Measurements from ENCODE around the gene AUP1.

The AUP1 gene

DNA sequence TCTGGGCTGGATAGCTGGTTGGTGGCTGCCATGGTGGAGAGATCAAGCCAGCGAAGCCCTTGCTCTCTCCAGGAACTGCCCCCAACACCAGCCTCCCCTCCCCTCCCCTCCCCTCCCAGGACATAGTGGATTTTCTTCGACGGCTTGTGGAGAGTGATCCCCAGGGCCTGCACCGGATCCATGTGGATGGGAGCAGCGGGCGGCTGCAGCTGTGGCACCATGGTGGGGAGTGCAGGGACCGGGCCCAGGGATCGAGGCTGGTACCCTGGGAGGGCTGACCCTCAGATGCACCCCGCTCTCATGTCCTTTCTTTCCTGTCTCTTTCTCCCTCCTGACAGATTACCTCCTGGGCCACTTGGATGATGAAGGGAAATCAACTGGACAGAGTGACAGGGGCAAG, 39.6 kb downstream of the AUP1 start:
- TF ChIP-seq, protein P1, sequence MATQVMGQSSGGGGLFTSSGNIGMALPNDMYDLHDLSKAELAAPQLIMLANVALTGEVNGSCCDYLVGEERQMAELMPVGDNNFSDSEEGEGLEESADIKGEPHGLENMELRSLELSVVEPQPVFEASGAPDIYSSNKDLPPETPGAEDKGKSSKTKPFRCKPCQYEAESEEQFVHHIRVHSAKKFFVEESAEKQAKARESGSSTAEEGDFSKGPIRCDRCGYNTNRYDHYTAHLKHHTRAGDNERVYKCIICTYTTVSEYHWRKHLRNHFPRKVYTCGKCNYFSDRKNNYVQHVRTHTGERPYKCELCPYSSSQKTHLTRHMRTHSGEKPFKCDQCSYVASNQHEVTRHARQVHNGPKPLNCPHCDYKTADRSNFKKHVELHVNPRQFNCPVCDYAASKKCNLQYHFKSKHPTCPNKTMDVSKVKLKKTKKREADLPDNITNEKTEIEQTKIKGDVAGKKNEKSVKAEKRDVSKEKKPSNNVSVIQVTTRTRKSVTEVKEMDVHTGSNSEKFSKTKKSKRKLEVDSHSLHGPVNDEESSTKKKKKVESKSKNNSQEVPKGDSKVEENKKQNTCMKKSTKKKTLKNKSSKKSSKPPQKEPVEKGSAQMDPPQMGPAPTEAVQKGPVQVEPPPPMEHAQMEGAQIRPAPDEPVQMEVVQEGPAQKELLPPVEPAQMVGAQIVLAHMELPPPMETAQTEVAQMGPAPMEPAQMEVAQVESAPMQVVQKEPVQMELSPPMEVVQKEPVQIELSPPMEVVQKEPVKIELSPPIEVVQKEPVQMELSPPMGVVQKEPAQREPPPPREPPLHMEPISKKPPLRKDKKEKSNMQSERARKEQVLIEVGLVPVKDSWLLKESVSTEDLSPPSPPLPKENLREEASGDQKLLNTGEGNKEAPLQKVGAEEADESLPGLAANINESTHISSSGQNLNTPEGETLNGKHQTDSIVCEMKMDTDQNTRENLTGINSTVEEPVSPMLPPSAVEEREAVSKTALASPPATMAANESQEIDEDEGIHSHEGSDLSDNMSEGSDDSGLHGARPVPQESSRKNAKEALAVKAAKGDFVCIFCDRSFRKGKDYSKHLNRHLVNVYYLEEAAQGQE (IDR thresholded peaks at IDR 0.05; ENCODE audit: insufficient read depth in 1 of 2, low read depth in 2 of 2, low read length in 2 of 2): no peak
- no peak for TF ChIP-seq POLR2AphosphoS5 (IDR thresholded peaks at IDR 0.05; ENCODE audit: low read depth, low read length)

DNA sequence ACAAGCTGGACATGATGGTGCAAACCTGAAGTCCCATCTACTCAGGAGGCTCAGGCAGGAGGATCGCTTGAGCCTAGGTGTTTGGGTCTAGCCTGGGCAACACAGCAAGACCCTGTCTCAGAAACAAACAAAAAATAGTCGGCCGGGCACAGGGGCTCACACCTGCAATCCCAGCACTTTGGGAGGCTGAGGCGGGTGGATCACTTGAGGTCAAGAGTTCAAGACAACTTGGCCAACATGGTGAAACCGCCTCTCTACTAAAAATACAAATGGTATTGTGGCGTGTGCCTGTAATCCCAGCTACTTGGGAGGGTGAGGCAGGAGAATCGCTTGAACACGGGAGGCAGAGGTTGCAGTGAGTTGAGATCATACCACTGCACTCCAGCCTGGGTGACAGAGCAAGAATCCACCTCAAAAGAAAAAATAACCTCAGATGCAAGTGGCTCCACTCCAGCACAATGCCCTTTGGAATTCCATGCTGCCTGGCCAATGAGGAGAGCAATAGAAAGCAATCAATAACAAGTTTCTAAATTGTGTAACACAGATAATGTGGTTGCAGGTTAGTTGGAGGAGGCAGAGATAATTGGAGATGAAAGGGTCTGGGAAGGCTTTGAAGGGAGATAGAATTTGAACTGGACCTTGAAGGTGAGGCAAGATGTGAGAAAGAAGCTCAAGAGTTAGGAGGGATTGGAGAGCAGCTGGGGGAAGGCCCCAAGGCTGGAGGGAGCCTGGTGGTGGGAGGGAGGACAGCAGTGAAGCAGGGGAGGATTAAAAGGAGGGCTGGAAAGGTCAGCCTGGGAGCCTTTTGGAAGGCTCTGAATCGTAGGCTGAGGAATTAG, 40.6 kb downstream of the AUP1 start:
- TF ChIP-seq, protein P1 (IDR thresholded peaks at IDR 0.05; ENCODE audit: insufficient read depth in 1 of 2, low read depth in 2 of 2, low read length in 2 of 2): no peak
- TF ChIP-seq FOXP2 (optimal IDR thresholded peaks at IDR 0.05; ENCODE audit: borderline replicate concordance, extremely low read depth, extremely low read length, insufficient read depth): no peak
- TF ChIP-seq SIN3A (IDR thresholded peaks at IDR 0.05; ENCODE audit: borderline replicate concordance, insufficient read depth, low read length): no peak
- no peak for TF ChIP-seq TAF1 (IDR thresholded peaks at IDR 0.05; ENCODE audit: borderline replicate concordance, insufficient read depth, low read length)
- no peak for TF ChIP-seq POLR2AphosphoS5 (IDR thresholded peaks at IDR 0.05; ENCODE audit: low read depth, low read length)

DNA sequence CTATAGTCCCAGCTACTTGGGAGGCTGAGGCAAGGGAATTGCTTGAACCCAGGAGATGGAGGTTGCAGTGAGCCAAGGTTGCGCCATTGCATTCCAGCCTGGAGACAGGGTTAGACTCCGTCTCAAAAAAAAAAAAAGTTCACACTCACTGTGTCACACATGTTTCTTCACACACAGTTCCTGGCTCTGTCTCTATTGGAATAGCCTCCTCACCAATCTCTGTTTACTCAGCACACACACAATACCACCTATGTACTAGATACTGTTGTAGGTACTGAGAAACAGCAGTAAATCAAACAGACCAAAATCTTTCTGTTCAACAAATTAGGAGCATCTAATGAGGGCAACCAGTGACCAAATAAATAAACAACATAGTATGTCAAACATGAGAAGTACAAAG, 43.4 kb downstream of the AUP1 start:
- TF ChIP-seq, protein P1 (IDR thresholded peaks at IDR 0.05; ENCODE audit: insufficient read depth in 1 of 2, low read depth in 2 of 2, low read length in 2 of 2): no peak
- TF ChIP-seq POLR2AphosphoS5 (IDR thresholded peaks at IDR 0.05; ENCODE audit: low read depth, low read length): no peak
- no peak for TF ChIP-seq TAF1 (IDR thresholded peaks at IDR 0.05; ENCODE audit: borderline replicate concordance, insufficient read depth, low read length)
- no peak for TF ChIP-seq FOXP2 (optimal IDR thresholded peaks at IDR 0.05; ENCODE audit: borderline replicate concordance, extremely low read depth, extremely low read length, insufficient read depth)
- TF ChIP-seq SIN3A (IDR thresholded peaks at IDR 0.05; ENCODE audit: borderline replicate concordance, insufficient read depth, low read length): no peak

DNA sequence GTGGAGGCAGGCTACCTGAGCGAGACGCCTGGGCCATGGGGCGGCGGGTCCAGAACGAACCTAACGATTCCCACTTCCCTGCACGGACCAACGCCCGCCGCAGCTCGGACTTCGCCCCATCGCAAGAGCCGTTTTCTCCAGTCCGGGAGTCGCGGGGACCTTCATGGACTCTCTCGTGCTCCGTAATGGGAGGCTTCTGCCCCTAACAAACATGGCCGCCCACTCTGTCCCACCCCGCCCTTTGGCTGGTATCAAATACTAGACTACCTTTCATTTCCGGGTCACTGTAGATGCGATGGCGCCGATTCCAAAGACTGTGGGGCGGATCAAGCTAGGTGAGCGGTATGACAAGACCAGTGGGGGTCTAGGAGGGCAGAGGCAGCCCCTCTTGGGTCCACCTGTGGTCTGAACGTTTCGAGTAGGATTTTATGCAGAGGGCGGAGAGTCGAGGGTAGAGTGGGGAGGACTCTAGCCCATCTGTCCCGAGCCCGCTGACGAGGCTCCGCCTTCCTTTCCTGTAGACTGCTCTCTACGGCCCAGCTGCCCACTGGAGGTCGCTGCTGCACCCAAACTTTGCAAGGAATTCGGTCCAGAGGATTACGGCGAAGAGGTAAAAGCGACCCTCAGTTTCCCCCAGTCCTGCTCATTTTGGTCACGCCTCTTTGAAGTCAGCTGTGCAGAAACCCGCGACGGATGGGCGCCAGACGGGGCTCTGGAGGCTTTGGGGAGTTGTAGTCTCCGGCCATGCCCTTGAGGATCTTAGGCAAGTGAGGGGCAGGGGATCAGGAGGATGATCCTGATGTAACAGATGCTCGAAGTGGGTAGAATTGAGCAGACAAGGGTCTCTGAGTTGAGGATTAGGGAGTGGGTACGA, 46.5 kb downstream of the AUP1 start, which contains the start of the genes CCDC142 and TTC31:
CCDC142 (minus strand) TSS at position 198 of the 874 bp plus-strand sequence; CDS start at position 37, 161 bp downstream.
TTC31 (plus strand) TSS at position 281 of the 874 bp plus-strand sequence; CDS start at position 296, 15 bp downstream.
- TF ChIP-seq TAF1 (IDR thresholded peaks at IDR 0.05; ENCODE audit: borderline replicate concordance, insufficient read depth, low read length): peak; percentile 87
- TF ChIP-seq, protein P1 (IDR thresholded peaks at IDR 0.05; ENCODE audit: insufficient read depth in 1 of 2, low read depth in 2 of 2, low read length in 2 of 2): 0 out of 4 replicates have a peak, but pooled peaks of 1 of the 2 experiments have one; percentile 39
- TF ChIP-seq POLR2AphosphoS5 (IDR thresholded peaks at IDR 0.05; ENCODE audit: low read depth, low read length): peak; percentile 90
- peak; percentile 72 for TF ChIP-seq FOXP2 (optimal IDR thresholded peaks at IDR 0.05; ENCODE audit: borderline replicate concordance, extremely low read depth, extremely low read length, insufficient read depth)
- 0 out of 2 replicates have a peak, but pooled peaks have one; percentile 59 for TF ChIP-seq SIN3A (IDR thresholded peaks at IDR 0.05; ENCODE audit: borderline replicate concordance, insufficient read depth, low read length)
